ENCODE measurements around the gene SNAP23.

Gene SNAP23

GRCh38 chr15:42558739-42559138, 63.3 kb downstream of the SNAP23 start:
- DNase-seq (ENCODE audit: low read depth in 2 of 2), result no peak

GRCh38 chr15:42575188-42576039, 80.0 kb downstream of the SNAP23 start, which contains the start of gene STARD9:
Gene STARD9, plus strand, starts transcription at chr15:42575606. Its CDS starts 110 bp downstream, at chr15:42575716.
- peak; percentile 90 to 91 for DNase-seq (ENCODE audit: low read depth in 2 of 2)

- peak in 1 of 2 donors; percentile 10 for DNase-seq (ENCODE audit: low read depth in 2 of 2)
Observed at GRCh38 chr15:42576040-42576594, 80.7 kb downstream of the SNAP23 start.

- DNase-seq (ENCODE audit: low read depth in 2 of 2), result no peak
Observed at GRCh38 chr15:42576776-42577175, 81.3 kb downstream of the SNAP23 start.

- no peak for DNase-seq (ENCODE audit: low read depth in 2 of 2)
Observed at GRCh38 chr15:42577514-42578031, 82.1 kb downstream of the SNAP23 start.

- DNase-seq (ENCODE audit: low read depth in 2 of 2), result no peak
Observed at GRCh38 chr15:42578984-42579537, 83.6 kb downstream of the SNAP23 start.

GRCh38 chr15:42581272-42581730, 85.9 kb downstream of the SNAP23 start:
- peak; percentile 54 to 58 for DNase-seq (ENCODE audit: low read depth in 2 of 2)
